ENCODE results near the gene UQCC3. TPM values are rescaled to one million over a fixed set of nuclear protein-coding genes. Genes with fewer than 3 reads are reported as not detected.

UQCC3 gene
- total RNA-seq, 1 experiment from 2014 or later = 16.1 TPM

DNA sequence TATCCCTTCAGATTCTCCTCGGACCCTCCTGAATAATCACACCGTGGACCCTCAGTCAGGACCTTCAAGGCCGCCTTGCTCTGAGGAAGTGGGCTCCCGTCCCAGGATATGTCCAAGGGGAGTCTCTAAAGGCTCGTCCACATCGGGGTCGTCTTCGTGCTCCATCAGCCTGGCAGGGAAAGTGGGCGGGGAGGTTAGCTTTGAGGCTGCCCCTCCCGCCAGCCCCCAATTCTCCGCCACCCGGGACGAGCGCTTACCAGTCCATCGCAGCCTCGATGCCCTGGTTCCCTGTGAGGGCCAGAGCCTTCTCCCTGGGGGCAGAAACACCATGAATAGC, 6.9 kb downstream of the UQCC3 start:
- H3K36me3 ChIP-seq (ENCODE audit: low read depth) = 0 out of 2 replicates have a peak, but pooled peaks cover 26% of the 10 kb centered on the region
- no peaks in the 10 kb centered on the region for H3K9me2 ChIP-seq (ENCODE audit: insufficient read depth)
- H3K4me3 ChIP-seq = peak overlapping the region; percentile 76
- H3K4me2 ChIP-seq = peak overlapping the region; percentile 81
- DNase-seq = no peak
- no peaks in the 10 kb centered on the region for H3K27me3 ChIP-seq (ENCODE audit: insufficient read depth, low read depth)
- no peaks in the 10 kb centered on the region for H3K9me3 ChIP-seq (ENCODE audit: insufficient read depth, low read depth)
- peak overlapping the region; percentile 37 for H3K27ac ChIP-seq
- H4K20me1 ChIP-seq (ENCODE audit: insufficient read depth) = 0 out of 2 replicates have a peak, but pooled peaks cover 5% of the 10 kb centered on the region
- peaks cover 61% of the 10 kb centered on the region for H3F3A ChIP-seq (ENCODE audit: insufficient read depth, low read depth)
- peaks cover 34% of the 10 kb centered on the region for H3K4me1 ChIP-seq (replicated peaks; ENCODE audit: insufficient read depth)
- intact Hi-C loops (cut with micrococcal nuclease; ENCODE audit: unreplicated experiment) = loop anchor here (2.0 to 10.0 kb wide), 3 partner anchors 16 to 109 kb away; partner anchors contain the start of genes POLR2G and TMEM179B
- peaks cover 41% of the 10 kb centered on the region for H3K79me2 ChIP-seq (ENCODE audit: low read depth)
- TF ChIP-seq, protein P1, sequence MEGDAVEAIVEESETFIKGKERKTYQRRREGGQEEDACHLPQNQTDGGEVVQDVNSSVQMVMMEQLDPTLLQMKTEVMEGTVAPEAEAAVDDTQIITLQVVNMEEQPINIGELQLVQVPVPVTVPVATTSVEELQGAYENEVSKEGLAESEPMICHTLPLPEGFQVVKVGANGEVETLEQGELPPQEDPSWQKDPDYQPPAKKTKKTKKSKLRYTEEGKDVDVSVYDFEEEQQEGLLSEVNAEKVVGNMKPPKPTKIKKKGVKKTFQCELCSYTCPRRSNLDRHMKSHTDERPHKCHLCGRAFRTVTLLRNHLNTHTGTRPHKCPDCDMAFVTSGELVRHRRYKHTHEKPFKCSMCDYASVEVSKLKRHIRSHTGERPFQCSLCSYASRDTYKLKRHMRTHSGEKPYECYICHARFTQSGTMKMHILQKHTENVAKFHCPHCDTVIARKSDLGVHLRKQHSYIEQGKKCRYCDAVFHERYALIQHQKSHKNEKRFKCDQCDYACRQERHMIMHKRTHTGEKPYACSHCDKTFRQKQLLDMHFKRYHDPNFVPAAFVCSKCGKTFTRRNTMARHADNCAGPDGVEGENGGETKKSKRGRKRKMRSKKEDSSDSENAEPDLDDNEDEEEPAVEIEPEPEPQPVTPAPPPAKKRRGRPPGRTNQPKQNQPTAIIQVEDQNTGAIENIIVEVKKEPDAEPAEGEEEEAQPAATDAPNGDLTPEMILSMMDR (conservative IDR thresholded peaks at IDR 0.05) = no peak
- no peak for TF ChIP-seq EZH2 (IDR thresholded peaks at IDR 0.05; ENCODE audit: low read depth)
- no TSS peak for BruUV-seq (replicated peaks)
- H2AFZ ChIP-seq = peak overlapping the region; percentile 85
- ChIA-PET CTCF (no interaction called here), POLR2A (ENCODE audit: unreplicated experiment) (interaction anchor here (0.5 to 1.0 kb wide), 2 partner anchors 10 to 87 kb away, joined by 3 to 9 read pairs; partner anchors contain the start of gene TUT1)

DNA sequence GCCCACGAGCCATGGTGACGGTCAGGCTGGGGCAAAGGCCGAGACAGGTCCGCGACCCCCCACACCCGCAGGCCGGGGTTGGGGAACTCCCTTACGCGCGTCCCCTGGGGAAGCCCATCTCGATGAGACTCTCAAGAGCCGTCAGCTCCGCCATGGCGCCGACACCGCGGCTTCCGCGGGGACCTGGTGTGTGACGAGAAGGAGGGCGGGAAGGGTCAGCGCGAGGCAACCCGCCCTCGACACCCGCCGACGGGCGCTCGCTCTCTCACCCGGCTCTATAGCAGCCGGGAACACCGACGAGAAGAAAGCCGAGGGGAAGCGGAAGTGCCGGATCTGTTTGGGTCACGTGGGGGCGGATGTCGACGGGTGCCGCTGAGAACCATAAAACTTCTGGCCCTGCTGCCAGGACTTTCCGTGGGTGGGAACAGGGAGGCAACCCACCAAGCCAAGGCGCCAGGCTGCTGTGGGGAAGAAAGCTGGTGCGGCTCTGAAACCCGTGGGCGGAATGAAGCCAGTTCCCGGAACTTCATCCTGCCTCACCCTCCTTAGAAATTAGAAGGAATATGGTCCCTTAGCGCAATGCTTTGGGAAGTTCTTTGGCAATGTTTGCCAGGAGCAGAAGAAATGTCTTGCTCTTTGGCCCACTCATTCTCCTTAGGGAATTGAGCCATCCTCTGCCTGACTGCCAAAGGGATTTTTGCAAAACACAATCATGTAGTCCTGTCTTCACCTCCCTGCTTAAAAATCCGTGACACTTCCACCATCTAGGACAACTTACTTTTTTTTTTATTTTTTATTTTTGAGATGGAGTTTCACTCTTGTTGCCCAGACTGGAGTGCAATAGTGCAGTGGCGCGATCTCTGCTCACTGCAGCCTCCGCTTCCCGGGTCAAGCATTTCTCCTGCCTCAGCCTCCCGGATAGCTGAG, 7.6 kb downstream of the UQCC3 start, which contains the start of gene UBXN1:
Gene UBXN1 (minus strand): TSS at position 304 of the 927 bp plus-strand sequence. CDS start 150 bp downstream, at position 154.
- peak; percentile 78 to 80 for DNase-seq

More for the DNA sequence above, 7.6 kb downstream of the UQCC3 start, which contains the start of gene UBXN1:
- 0 out of 2 replicates have a peak, but pooled peaks cover 26% of the 10 kb centered on the region for H3K36me3 ChIP-seq (ENCODE audit: low read depth)
- TSS peak; percentile 59 for BruUV-seq (replicated peaks)
- ChIA-PET POLR2A (ENCODE audit: unreplicated experiment) (interaction anchor here (0.5 to 0.7 kb wide), 4 partner anchors 14 to 102 kb away, joined by 3 to 8 read pairs (median 4); partner anchors contain the start of genes C11orf98 and CSKMT), CTCF (interaction anchor here (0.6 to 0.7 kb wide), 2 partner anchors 25 to 119 kb away, joined by 3 to 10 read pairs; no protein-coding TSS in a partner anchor)
- intact Hi-C loops (cut with micrococcal nuclease; ENCODE audit: unreplicated experiment) = loop anchor here (2.0 to 10.0 kb wide), 3 partner anchors 16 to 108 kb away; partner anchors contain the start of genes POLR2G and TMEM179B
- H3K27me3 ChIP-seq (ENCODE audit: insufficient read depth, low read depth) = no peaks in the 10 kb centered on the region
- no peaks in the 10 kb centered on the region for H3K9me2 ChIP-seq (ENCODE audit: insufficient read depth)
- 0 out of 2 replicates have a peak, but pooled peaks cover 5% of the 10 kb centered on the region for H4K20me1 ChIP-seq (ENCODE audit: insufficient read depth)
- peak within 1 kb of the TSS; percentile 76 for H3K4me3 ChIP-seq
- no peak for TF ChIP-seq EZH2 (IDR thresholded peaks at IDR 0.05; ENCODE audit: low read depth)
- TF ChIP-seq, protein P1 (conservative IDR thresholded peaks at IDR 0.05) = no peak
- peak within 1 kb of the TSS; percentile 81 for H3K4me2 ChIP-seq
- H3F3A ChIP-seq (ENCODE audit: insufficient read depth, low read depth) = peaks cover 54% of the 10 kb centered on the region
- peaks cover 29% of the 10 kb centered on the region for H3K4me1 ChIP-seq (replicated peaks; ENCODE audit: insufficient read depth)
- peak within 1 kb of the TSS; percentile 37 for H3K27ac ChIP-seq
- H3K9me3 ChIP-seq (ENCODE audit: insufficient read depth, low read depth) = no peaks in the 10 kb centered on the region
- H3K79me2 ChIP-seq (ENCODE audit: low read depth) = peaks cover 35% of the 10 kb centered on the region
- peak within 1 kb of the TSS; percentile 85 for H2AFZ ChIP-seq

Measured in PC-9 (cell line).